HG02885 (cell line): ENCODE results near the gene B4GALT3.

Experiments
- ATAC-seq: cut with Tn5 transposase; IDR thresholded peaks from one replicate; pipeline ENCODE4 v1.9.1; 2021; ENCODE audit warnings: mild to moderate bottlenecking; ENCODE audit not compliant: unreplicated experiment, poor library complexity

B4GALT3 gene

DNA sequence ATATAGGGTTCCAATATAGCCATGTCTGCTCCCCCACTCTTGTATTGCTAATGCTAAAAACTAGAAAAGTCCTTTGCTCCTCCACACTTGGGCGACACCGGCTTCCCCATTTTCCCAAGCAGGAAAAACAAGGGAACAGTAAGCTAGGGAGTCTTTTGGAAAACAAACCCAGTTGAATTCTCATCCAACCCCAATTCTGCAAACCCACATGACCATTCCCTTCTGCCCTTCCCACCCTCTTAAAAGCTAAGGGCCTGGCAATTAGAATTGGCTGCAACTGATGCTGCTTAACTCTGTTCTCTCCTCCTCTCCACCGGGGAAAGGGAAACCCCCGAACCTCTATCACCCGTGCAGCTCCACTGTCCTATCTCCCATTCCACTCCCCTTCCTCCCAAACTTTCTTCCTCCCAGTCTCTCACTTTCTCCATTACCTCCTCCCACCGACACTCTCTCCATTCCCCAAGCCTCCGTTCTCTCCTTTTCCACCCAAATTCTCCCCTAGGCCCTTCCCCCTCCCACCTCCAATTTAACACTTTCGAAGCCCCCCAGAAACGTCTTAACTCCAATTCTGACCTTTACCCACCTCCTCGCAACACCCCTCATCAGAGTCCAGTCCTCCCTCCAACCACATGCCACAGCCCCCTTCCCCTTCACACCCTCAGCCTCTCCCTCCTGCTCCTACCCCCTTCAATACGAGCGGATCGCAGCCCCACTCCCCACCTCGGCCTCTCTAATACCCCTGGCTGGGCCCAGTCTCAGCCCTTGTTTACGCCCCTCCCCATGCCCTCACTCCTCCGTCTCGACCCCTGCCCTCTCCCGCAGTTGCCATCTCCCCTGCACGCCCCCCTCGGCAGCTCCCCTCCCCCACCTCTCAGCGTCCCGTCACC is 45.5 kb downstream of the B4GALT3 start:
- ATAC-seq = no peak

DNA sequence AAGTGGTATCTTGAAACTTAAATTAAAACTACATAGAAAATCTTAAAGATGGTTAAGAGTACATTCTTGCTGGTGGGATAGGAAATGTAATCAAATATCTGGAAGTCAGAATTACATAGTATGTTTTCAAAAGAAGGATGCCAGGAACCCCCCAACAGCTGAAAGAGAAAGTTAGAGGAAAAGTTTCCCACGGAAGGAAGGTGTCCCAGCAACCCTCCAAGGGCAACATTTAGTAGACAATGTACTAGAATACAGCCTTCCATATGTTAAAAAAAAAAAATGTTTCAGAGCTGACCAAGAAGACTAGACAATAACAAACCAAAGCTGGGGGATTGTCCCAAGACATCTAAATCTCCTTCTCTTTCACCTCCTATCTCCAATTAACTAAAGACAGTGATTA is 47.0 kb downstream of the B4GALT3 start:
- ATAC-seq = no peak

GRCh38 chr1:161128591-161129420 is 48.5 kb downstream of the B4GALT3 start:
- ATAC-seq = no peak

GRCh38 chr1:161127649-161128048 is 49.7 kb downstream of the B4GALT3 start:
- no peak for ATAC-seq

DNA sequence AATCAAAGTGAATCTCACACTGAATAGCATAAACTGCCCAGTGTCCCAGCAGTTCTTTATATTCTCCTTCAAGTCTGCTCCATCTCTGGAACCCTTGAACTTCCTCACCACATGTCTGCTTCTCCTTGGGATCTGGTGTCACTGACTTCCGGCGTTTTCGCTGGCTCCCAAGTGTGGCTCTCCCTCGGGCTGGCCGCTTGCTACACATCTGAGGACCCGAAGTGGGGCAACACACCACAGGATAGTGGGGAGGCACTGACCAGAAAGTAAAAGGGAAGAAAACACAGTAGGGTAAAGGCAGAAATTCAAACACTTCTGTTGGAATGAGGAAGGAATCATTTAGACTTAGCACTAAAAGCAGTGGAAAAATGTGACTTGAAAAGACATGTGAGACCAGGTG is 54.3 kb downstream of the B4GALT3 start:
- ATAC-seq = no peak

DNA sequence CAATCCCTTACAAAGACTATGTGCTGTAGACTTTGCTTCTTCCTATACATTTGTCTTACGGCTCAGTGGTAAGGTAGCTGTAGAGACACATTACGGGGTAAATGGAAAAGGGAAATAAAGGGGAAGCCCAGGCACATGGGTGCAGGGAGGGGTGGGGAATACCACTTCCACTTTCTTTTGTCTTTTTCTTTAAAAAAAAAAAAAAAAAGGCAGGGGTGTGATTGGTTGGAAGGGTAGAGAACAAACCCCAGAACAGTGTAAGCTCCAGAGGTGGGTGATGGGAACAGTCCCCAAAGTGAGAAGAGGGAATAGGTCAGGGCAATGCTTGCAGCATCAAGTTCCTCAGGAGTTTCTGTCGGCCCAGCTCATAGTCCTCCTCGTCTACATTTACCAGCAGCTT is 55.5 kb downstream of the B4GALT3 start:
- ATAC-seq = no peak
